ENCODE measurements around the gene TMEM150B. TPM values are rescaled to one million over a fixed set of nuclear protein-coding genes. Genes with fewer than 3 reads are reported as not detected.

Gene TMEM150B
- total RNA-seq, 1 donor from 2014 or later: not detected

GRCh38 chr19:55345101-55345817 lies 20.1 kb upstream of the TMEM150B start:
- Histone ChIP-seq H3K27ac (no peak overlapping the region), H3K4me2 (no peak overlapping the region), H3K27me3 (no peaks in the 10 kb centered on the region), H4K20me1 (ENCODE audit: low read depth) (peaks cover 63% of the 10 kb centered on the region), H3F3A (ENCODE audit: low read depth) (peaks cover 29% of the 10 kb centered on the region), H3K9ac (no peak overlapping the region), H2AFZ (replicated peaks) (no peak overlapping the region), H3K79me2 (ENCODE audit: low read depth) (peaks cover 22% of the 10 kb centered on the region), H3K36me3 (no peaks in the 10 kb centered on the region), H3K4me1 (peaks cover 29% of the 10 kb centered on the region), H3K4me3 (no peak overlapping the region), H3K9me3 (ENCODE audit: low read depth) (no peaks in the 10 kb centered on the region)
- TF ChIP-seq, protein P1, sequence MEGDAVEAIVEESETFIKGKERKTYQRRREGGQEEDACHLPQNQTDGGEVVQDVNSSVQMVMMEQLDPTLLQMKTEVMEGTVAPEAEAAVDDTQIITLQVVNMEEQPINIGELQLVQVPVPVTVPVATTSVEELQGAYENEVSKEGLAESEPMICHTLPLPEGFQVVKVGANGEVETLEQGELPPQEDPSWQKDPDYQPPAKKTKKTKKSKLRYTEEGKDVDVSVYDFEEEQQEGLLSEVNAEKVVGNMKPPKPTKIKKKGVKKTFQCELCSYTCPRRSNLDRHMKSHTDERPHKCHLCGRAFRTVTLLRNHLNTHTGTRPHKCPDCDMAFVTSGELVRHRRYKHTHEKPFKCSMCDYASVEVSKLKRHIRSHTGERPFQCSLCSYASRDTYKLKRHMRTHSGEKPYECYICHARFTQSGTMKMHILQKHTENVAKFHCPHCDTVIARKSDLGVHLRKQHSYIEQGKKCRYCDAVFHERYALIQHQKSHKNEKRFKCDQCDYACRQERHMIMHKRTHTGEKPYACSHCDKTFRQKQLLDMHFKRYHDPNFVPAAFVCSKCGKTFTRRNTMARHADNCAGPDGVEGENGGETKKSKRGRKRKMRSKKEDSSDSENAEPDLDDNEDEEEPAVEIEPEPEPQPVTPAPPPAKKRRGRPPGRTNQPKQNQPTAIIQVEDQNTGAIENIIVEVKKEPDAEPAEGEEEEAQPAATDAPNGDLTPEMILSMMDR (IDR thresholded peaks at IDR 0.05): no peak
- no peak for TF ChIP-seq EZH2 (IDR thresholded peaks at IDR 0.05)
- TF ChIP-seq EZH2phosphoT487 (IDR thresholded peaks at IDR 0.05): no peak
- Mint-ChIP-seq H3K4me1 (peaks cover 33% of the 10 kb centered on the region), H3K27ac (no peak overlapping the region), H3K9me3 (no peaks in the 10 kb centered on the region), H3K4me3 (peak overlapping the region; percentile 27), H3K36me3 (peaks cover 8% of the 10 kb centered on the region), H3K27me3 (ENCODE audit: insufficient read depth, low read depth) (peaks cover 2% of the 10 kb centered on the region)
- DNase-seq (ENCODE audit: low spot score): no peak

- Histone ChIP-seq H3K79me2 (ENCODE audit: low read depth) (peaks cover 26% of the 10 kb centered on the region), H4K20me1 (ENCODE audit: low read depth) (peaks cover 63% of the 10 kb centered on the region), H3K27ac (no peak overlapping the region), H2AFZ (replicated peaks) (no peak overlapping the region), H3K9ac (no peak overlapping the region), H3K4me2 (no peak overlapping the region), H3K27me3 (no peaks in the 10 kb centered on the region), H3K4me1 (peaks cover 28% of the 10 kb centered on the region), H3K36me3 (no peaks in the 10 kb centered on the region), H3K4me3 (no peak overlapping the region), H3F3A (ENCODE audit: low read depth) (peaks cover 26% of the 10 kb centered on the region), H3K9me3 (ENCODE audit: low read depth) (no peaks in the 10 kb centered on the region)
- TF ChIP-seq EZH2phosphoT487 (IDR thresholded peaks at IDR 0.05) (no peak), EZH2 (IDR thresholded peaks at IDR 0.05) (no peak)
- TF ChIP-seq, protein P1 (IDR thresholded peaks at IDR 0.05): no peak
- no peak for DNase-seq (ENCODE audit: low spot score)
- peaks cover 4% of the 10 kb centered on the region for H3K27me3 Mint-ChIP-seq (ENCODE audit: insufficient read depth, low read depth)
- H3K27ac Mint-ChIP-seq: no peak overlapping the region
- peak overlapping the region; percentile 13 for H3K4me3 Mint-ChIP-seq
- H3K36me3 Mint-ChIP-seq: peaks cover 8% of the 10 kb centered on the region
- no peaks in the 10 kb centered on the region for H3K9me3 Mint-ChIP-seq
- peaks cover 33% of the 10 kb centered on the region for H3K4me1 Mint-ChIP-seq
Observed at GRCh38 chr19:55344444-55344843, 19.3 kb upstream of the TMEM150B start.

DNA sequence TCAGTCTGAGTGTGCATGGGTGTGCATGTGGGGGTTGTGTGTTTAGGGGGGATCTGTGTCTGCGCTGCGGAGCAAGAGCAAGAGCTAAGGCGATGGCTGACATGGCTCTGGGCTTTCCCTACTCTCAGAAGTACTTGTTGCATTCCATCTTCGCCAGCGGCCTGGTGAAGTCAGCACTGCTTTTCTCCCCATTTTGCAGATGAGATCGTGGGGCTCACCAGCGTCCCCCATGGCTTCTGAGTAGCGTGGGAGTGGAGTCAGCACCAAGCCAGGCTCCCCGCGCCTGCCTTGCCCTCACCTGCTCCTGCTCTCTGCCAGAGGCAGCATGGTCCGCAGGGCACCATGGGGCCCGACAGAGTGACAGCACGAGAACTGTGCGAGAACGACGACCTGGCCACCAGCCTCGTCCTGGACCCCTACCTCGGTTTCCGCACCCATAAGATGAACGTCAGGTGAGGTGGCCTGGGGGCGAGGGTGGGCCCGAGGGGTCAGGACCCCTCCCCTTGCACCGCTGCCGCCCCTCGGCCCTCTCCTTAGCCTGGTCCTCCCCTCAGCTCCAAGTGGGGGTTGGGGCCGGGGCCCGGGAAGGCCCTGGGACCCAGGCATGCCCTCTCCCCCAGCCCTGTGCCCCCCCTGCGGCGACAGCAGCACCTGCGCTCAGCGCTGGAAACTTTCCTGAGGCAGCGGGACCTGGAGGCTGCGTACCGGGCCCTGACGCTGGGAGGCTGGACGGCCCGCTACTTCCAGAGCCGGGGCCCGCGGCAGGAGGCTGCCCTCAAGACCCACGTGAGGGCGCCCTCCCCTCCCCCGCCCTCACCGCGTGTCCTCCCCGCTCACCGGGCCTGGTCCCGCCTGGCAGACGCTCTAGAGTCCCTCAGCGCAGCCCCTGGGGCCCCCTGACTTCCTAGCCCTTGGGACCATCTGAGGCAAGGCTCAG lies 16.7 kb upstream of the TMEM150B start:
- no peak overlapping the region for H3K9ac ChIP-seq
- H3K36me3 Mint-ChIP-seq: peaks cover 8% of the 10 kb centered on the region
- H3K4me1 ChIP-seq: peaks cover 8% of the 10 kb centered on the region
- H3K79me2 ChIP-seq (ENCODE audit: low read depth): peaks cover 26% of the 10 kb centered on the region
- peaks cover 13% of the 10 kb centered on the region for H3F3A ChIP-seq (ENCODE audit: low read depth)
- no peak overlapping the region for H3K27ac Mint-ChIP-seq
- H3K4me1 Mint-ChIP-seq: peaks cover 25% of the 10 kb centered on the region
- H4K20me1 ChIP-seq (ENCODE audit: low read depth): peaks cover 38% of the 10 kb centered on the region
- H2AFZ ChIP-seq (replicated peaks): no peak overlapping the region
- peak overlapping the region; percentile 95 for H3K4me3 ChIP-seq
- no peaks in the 10 kb centered on the region for H3K36me3 ChIP-seq
- H3K27me3 Mint-ChIP-seq (ENCODE audit: insufficient read depth, low read depth): peaks cover 14% of the 10 kb centered on the region
- no peak for DNase-seq (ENCODE audit: low spot score)
- no peak overlapping the region for H3K27ac ChIP-seq
- peak overlapping the region; percentile 84 for H3K4me2 ChIP-seq
- H3K9me3 ChIP-seq (ENCODE audit: low read depth): no peaks in the 10 kb centered on the region
- H3K27me3 ChIP-seq: no peaks in the 10 kb centered on the region
- peak overlapping the region; percentile 87 for H3K4me3 Mint-ChIP-seq
- no peaks in the 10 kb centered on the region for H3K9me3 Mint-ChIP-seq
- TF ChIP-seq, protein P1 (IDR thresholded peaks at IDR 0.05): no peak
- no peak for TF ChIP-seq EZH2 (IDR thresholded peaks at IDR 0.05)
- no peak for TF ChIP-seq EZH2phosphoT487 (IDR thresholded peaks at IDR 0.05)
